ENCODE measurements around the gene TRIM45. TPM values are rescaled to one million over a fixed set of nuclear protein-coding genes. Genes with fewer than 3 reads are reported as not detected.
A peak's percentile ranks its signal among the peaks of the same experiment; 100 is the strongest.
"Not testable (repeated sequence)": the region's sequence is repeated elsewhere in the genome, so short reads cannot be mapped to it uniquely, and the experiment has no call there.

The TRIM45 gene
- total RNA-seq, 1 experiment from 2014 or later = 2.3 TPM

DNA sequence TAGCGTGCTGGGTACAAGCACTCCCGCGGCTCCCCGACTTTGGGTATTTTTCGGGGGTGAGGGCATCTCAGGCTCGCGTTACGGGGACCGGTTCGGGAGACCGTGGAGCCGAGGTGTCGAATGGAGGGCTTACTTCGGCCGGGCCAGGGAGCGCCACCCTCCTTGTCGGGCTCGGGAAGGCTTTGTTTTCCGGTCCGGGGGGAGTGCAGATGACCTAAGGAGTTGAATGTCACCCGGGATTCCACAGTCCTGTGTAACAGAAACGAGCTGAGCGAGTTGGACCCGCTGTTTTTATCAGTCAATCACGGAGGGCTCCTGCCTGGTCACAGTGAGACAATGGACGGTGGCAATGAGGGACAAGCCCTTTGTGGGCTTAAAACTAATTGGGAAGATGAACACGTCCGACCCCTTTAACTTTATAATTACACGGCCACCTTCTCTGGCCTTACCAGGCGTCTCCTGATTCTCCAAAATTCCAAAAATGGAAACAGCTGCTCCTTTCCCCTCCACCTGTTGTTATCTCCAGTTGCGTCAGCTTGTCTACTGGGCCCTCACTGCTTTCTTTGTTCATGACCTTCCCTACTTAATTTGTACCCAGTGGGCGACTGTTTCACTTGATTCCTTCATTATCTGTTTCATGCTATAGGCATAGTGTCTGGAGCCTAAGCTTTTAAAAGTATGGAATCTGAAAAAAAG lies 929 bp upstream of the TRIM45 start:
- Histone ChIP-seq H3K27ac (no peak overlapping the region; the same call in 1 of the 2 replicates), H3K4me3 (peak overlapping the region; percentile 59), H3K36me3 (no peaks in the 10 kb centered on the region), H3K4me1 (replicated peaks) (peaks cover 10% of the 10 kb centered on the region), H3K27me3 (replicated peaks) (no peaks in the 10 kb centered on the region), H3K9me3 (replicated peaks) (no peaks in the 10 kb centered on the region)
- no peak for DNase-seq (ENCODE audit: low read depth in 1 of 2, low spot score in 2 of 2)

DNA sequence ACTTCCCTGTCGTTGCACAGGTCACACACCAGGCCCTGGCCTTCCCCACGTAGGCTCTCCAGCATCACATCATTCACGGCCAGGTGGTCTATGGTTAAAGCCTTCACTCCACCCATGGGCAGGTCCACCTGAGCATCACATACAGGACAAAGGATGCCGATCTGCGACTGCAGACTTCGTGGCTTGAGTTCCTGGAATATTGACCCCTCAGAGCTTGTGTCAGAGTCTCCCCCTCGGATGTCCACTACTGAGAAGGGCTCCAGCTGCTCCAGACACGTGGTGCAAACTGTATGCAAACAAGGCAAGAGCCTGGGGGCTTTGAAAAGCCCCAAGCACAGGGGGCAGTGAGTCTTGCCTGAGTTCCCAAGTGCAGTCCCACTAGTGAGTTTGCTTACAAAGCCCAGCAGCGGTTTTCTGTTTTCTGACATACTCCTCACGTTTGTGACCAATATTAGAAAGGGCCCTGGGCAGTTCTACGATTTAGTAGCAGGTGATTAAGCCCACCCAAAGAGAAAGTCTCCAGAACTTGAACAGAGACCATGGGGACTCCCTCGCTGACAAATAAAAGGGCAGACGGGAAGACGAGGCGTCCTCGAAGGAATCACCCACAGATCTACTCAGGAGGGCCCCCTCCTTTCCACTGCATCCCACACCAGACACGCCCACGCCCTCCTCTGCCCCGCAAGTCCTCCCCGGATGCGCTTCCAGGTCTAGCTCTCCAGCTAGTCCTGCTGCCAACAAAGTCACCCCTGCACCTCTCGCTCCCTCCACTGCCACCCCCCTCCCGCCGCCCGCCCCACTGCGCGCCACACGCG lies 568 bp downstream of the TRIM45 start:
- Histone ChIP-seq H3K9me3 (replicated peaks) (no peaks in the 10 kb centered on the region), H3K27ac (peak overlapping the region; percentile 89), H3K4me1 (replicated peaks) (peaks cover 10% of the 10 kb centered on the region), H3K36me3 (no peaks in the 10 kb centered on the region), H3K4me3 (peak overlapping the region; percentile 59), H3K27me3 (replicated peaks) (no peaks in the 10 kb centered on the region)
- DNase-seq (ENCODE audit: low read depth in 1 of 2, low spot score in 2 of 2) = no peak

GRCh38 chr1:117119144-117119543 lies 2.4 kb downstream of the TRIM45 start:
- H3K27me3 ChIP-seq (replicated peaks); H3K4me1 ChIP-seq (replicated peaks); H3K9me3 ChIP-seq (replicated peaks); DNase-seq (ENCODE audit: low read depth in 1 of 2, low spot score in 2 of 2); H3K4me3 ChIP-seq; H3K27ac ChIP-seq: not testable (repeated sequence)
- H3K36me3 ChIP-seq = peaks cover 12% of the 10 kb centered on the region

DNA sequence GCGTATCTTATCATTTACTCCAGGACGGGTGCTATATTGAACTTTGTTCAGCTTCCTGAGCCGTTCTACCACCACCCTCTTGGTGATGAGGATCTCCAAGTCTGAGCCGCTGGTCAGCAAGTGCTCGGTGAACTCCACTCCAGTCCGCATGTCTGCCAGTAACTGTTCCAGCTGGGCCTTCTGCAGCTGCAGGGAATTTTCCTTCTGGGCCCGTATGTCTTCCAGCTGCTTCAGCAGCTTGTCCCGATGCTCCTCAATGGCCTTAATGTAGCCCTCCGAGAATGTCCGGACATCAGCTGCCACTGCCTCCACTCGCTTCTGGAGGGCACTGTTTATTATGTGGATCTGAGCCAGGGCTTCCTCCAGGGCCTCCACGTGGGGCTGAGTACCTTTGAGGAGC lies 3.4 kb downstream of the TRIM45 start:
- peaks cover 10% of the 10 kb centered on the region for H3K4me1 ChIP-seq (replicated peaks)
- H3K4me3 ChIP-seq = no peak overlapping the region
- no peak for DNase-seq (ENCODE audit: low read depth in 1 of 2, low spot score in 2 of 2)
- no peaks in the 10 kb centered on the region for H3K27me3 ChIP-seq (replicated peaks)
- H3K9me3 ChIP-seq (replicated peaks) = no peaks in the 10 kb centered on the region
- H3K36me3 ChIP-seq = peaks cover 12% of the 10 kb centered on the region
- H3K27ac ChIP-seq = no peak overlapping the region

DNA sequence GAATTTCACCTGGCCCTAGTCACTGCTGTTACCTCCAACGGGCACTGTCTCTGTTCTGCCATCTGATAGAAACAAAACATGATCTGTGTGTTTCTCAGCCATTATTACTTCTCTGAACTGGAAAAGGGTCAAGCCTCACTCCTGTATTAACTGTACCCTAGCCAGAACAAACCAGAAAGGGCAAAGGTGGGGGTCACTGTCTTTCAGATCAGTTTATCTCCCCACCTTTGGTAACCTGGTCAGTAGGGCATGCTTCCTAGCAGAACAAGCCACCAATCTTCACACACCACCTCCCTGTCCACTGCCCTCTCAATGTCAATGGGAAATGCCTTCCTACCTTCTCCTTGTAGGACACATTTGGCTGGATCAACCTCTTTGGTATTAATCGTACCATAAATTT lies 3.9 kb downstream of the TRIM45 start:
- H3K27ac ChIP-seq = no peak overlapping the region
- H3K9me3 ChIP-seq (replicated peaks) = no peaks in the 10 kb centered on the region
- H3K27me3 ChIP-seq (replicated peaks) = no peaks in the 10 kb centered on the region
- DNase-seq (ENCODE audit: low read depth in 1 of 2, low spot score in 2 of 2) = no peak
- peaks cover 17% of the 10 kb centered on the region for H3K36me3 ChIP-seq
- H3K4me1 ChIP-seq (replicated peaks) = peaks cover 10% of the 10 kb centered on the region
- H3K4me3 ChIP-seq = no peak overlapping the region

DNA sequence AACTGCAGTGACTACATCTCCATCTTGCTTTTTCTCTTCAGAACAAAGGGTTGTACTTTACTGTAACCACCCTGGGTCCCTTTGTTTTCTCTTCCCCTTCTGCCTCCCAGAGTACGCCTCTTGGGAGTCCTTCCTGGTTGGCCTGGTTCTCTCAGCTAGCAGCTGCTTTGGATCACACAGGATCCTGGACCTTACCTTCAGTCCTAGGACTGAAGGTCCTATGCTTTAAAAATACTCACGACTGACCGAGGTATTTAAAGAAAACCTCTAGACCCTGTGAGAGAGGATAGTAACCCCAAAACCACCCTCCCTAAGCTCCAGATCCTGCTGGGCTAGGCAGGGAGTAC lies 4.8 kb downstream of the TRIM45 start:
- Histone ChIP-seq H3K4me1 (replicated peaks) (peaks cover 6% of the 10 kb centered on the region; the same call in 1 of the 2 replicates), H3K4me3 (no peak overlapping the region), H3K36me3 (peaks cover 17% of the 10 kb centered on the region), H3K27ac (no peak overlapping the region), H3K9me3 (replicated peaks) (no peaks in the 10 kb centered on the region), H3K27me3 (replicated peaks) (no peaks in the 10 kb centered on the region)
- DNase-seq (ENCODE audit: low read depth in 1 of 2, low spot score in 2 of 2) = no peak

DNA sequence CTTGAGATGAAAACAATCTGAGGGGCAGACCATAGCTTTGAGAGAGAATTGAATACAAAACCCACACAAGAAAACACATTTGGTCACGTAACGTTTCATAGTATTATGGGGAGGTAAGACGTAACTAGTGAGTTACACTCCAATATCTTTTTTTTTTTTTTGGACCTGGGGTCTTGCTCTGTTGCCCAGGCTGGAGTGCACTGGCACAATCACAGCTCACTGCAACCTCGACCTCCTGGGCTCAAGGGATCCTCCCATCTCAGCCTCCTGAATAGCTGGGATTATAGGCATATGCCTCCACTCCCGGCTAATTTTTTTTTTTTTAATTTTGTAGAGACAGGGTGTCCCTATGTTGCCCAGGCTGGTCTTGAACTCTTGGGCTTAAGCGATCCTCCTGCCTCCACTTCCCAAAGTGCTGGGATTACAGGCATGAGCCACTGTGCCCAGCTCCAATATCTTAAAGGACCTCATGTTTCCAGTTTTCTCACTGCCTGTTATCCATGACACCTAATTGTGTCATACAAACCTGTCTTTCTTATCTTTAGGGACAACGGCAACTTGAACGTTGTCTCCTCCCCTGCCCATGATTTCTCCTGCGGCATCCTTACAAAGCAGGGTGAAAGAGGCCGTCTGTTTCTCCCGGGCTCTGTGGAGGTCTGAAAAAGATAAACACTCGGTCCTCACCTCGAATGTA lies 5.3 kb downstream of the TRIM45 start:
- H3K9me3 ChIP-seq (replicated peaks) = no peaks in the 10 kb centered on the region
- no peak overlapping the region for H3K27ac ChIP-seq
- no peak for DNase-seq (ENCODE audit: low read depth in 1 of 2, low spot score in 2 of 2)
- H3K36me3 ChIP-seq = peaks cover 17% of the 10 kb centered on the region
- H3K4me1 ChIP-seq (replicated peaks) = peaks cover 6% of the 10 kb centered on the region; the same call in 1 of the 2 replicates
- no peaks in the 10 kb centered on the region for H3K27me3 ChIP-seq (replicated peaks)
- no peak overlapping the region for H3K4me3 ChIP-seq

GRCh38 chr1:117114877-117115276 lies 6.7 kb downstream of the TRIM45 start:
- H3K9me3 ChIP-seq (replicated peaks) = no peaks in the 10 kb centered on the region
- no peak overlapping the region for H3K4me3 ChIP-seq
- no peaks in the 10 kb centered on the region for H3K27me3 ChIP-seq (replicated peaks)
- no peak for DNase-seq (ENCODE audit: low read depth in 1 of 2, low spot score in 2 of 2)
- H3K4me1 ChIP-seq (replicated peaks) = no peaks in the 10 kb centered on the region
- H3K36me3 ChIP-seq = peaks cover 17% of the 10 kb centered on the region
- no peak overlapping the region for H3K27ac ChIP-seq

GRCh38 chr1:117113199-117113598 lies 8.3 kb downstream of the TRIM45 start:
- H3K27me3 ChIP-seq (replicated peaks) = no peaks in the 10 kb centered on the region
- H3K4me1 ChIP-seq (replicated peaks) = no peaks in the 10 kb centered on the region; the same call in 1 of the 2 replicates
- peaks cover 22% of the 10 kb centered on the region for H3K36me3 ChIP-seq
- no peak overlapping the region for H3K4me3 ChIP-seq
- DNase-seq (ENCODE audit: low read depth in 1 of 2, low spot score in 2 of 2) = no peak
- 0 out of 2 replicates have a peak, but pooled peaks cover 2% of the 10 kb centered on the region for H3K9me3 ChIP-seq (replicated peaks)
- no peak overlapping the region for H3K27ac ChIP-seq

GRCh38 chr1:117112047-117112717 lies 9.4 kb downstream of the TRIM45 start:
- 0 out of 2 replicates have a peak, but pooled peaks cover 2% of the 10 kb centered on the region for H3K9me3 ChIP-seq (replicated peaks)
- no peak for DNase-seq (ENCODE audit: low read depth in 1 of 2, low spot score in 2 of 2)

DNA sequence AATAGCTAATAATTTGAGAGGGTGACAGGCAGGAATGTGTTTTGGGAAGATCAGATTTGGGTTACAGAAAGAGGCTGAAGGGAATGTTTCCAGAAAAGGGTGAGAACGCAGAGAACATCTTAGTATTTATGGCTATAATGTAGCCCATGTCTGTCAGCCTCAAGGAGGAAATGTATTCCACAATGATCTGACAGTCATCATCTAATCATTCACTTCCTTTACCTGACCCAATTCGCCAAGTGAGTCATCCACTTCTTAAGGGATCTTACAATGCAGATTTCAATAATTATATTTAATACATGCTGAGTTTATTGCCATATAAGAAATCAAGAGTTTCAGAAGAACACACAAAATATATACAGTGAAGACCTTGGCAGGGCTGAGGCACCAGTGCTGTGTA lies 10.8 kb downstream of the TRIM45 start:
- Histone ChIP-seq H3K4me3 (no peak overlapping the region), H3K27ac (no peak overlapping the region), H3K4me1 (replicated peaks) (no peaks in the 10 kb centered on the region; the same call in 1 of the 2 replicates), H3K36me3 (peaks cover 29% of the 10 kb centered on the region), H3K27me3 (replicated peaks) (no peaks in the 10 kb centered on the region), H3K9me3 (replicated peaks) (0 out of 2 replicates have a peak, but pooled peaks cover 2% of the 10 kb centered on the region)
- DNase-seq (ENCODE audit: low read depth in 1 of 2, low spot score in 2 of 2) = no peak

More at GRCh38 chr1:117112047-117112717, 9.4 kb downstream of the TRIM45 start:
- Histone ChIP-seq H3K27ac (no peak overlapping the region), H3K27me3 (replicated peaks) (no peaks in the 10 kb centered on the region), H3K36me3 (peaks cover 22% of the 10 kb centered on the region), H3K4me1 (replicated peaks) (no peaks in the 10 kb centered on the region; the same call in 1 of the 2 replicates), H3K4me3 (no peak overlapping the region)

DNA sequence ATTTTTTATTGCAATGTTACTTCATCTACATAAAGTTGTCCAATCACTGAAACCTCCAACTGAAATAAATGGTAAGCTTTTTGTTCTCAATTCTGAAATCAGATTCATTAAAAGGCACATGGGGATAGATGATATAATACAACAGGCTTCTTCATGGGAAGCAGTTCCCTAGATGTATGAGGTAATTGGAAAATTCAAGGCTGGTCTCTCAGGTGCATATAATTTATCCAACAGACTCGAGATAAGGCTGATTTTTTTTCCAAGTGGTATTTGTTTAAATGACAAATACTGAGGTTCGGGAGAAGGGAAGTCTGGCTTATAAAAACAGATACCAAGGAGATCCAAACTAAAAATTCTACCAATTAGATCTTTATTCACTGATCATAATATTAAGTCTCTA lies 14.2 kb downstream of the TRIM45 start:
- Histone ChIP-seq H3K4me3 (no peak overlapping the region), H3K27ac (no peak overlapping the region), H3K36me3 (peaks cover 30% of the 10 kb centered on the region), H3K27me3 (replicated peaks) (no peaks in the 10 kb centered on the region; the same call in 1 of the 2 replicates), H3K4me1 (replicated peaks) (no peaks in the 10 kb centered on the region; the same call in 1 of the 2 replicates), H3K9me3 (replicated peaks) (0 out of 2 replicates have a peak, but pooled peaks cover 2% of the 10 kb centered on the region)
- no peak for DNase-seq (ENCODE audit: low read depth in 1 of 2, low spot score in 2 of 2)

DNA sequence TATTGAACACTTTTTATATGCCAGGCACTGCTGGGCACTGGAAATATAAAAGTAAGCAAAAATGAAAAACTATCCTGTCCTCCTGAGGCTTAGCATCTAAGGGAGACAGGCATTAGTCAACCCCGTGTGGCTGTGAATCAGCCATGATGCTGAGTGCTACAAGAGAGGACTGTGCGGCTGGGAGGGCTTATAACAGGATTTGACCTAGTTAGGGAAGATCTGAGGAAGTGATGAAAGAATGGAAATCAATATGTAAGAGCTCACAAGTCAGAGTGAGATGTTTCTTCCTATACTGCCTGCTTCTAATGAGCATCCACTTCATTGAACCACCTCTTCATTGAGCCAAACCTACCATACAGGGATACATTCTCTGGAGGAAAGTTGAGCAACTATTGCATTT lies 15.1 kb downstream of the TRIM45 start:
- Histone ChIP-seq H3K4me3 (no peak overlapping the region), H3K27ac (no peak overlapping the region), H3K9me3 (replicated peaks) (0 out of 2 replicates have a peak, but pooled peaks cover 2% of the 10 kb centered on the region), H3K4me1 (replicated peaks) (no peaks in the 10 kb centered on the region; the same call in 1 of the 2 replicates), H3K36me3 (peaks cover 39% of the 10 kb centered on the region), H3K27me3 (replicated peaks) (no peaks in the 10 kb centered on the region; the same call in 1 of the 2 replicates)
- DNase-seq (ENCODE audit: low read depth in 1 of 2, low spot score in 2 of 2) = no peak
